Sigmoid colon (tissue), 7 donors: Measurements from ENCODE around the gene TBC1D21. TPM values are rescaled to one million over a fixed set of nuclear protein-coding genes. Genes with fewer than 3 reads are reported as not detected.

Experiments
- DNase-seq: peaks from one replicate; pipeline ENCODE4 v3.0.0-alpha.2; 2019
- H3K27ac ChIP-seq, 4 donors: fragments of 200-600 bp; sonication (generic); one replicate each; pipeline ENCODE4 v1.5.1; 2016 to 2019; ENCODE audit warnings: mild to moderate bottlenecking in 1 of 4
- H3K27me3 ChIP-seq, 3 donors: fragments of 200-600 bp; sonication (generic); one replicate each; pipeline ENCODE4 v1.5.1; 2019; ENCODE audit warnings: mild to moderate bottlenecking in 1 of 3
- H3K36me3 ChIP-seq, 4 donors: fragments of 200-600 bp; sonication (generic); one replicate each; pipeline ENCODE4 v1.5.1; 2016 to 2019
- H3K4me1 ChIP-seq, 4 donors: fragments of 200-600 bp; sonication (generic); one replicate each; pipeline ENCODE4 v1.5.1; 2017 to 2019
- H3K4me3 ChIP-seq, 4 donors: fragments of 200-600 bp; sonication (generic); one replicate each; pipeline ENCODE4 v1.5.1; 2017 to 2019; ENCODE audit warnings: mild to moderate bottlenecking in 2 of 4, moderate library complexity in 1 of 4
- H3K9me3 ChIP-seq, 4 donors: fragments of 200-600 bp in 3 of 4; sonication (generic) in 3 of 4; one replicate each; pipeline versions ENCODE4 v1.5.1 to v1.6.1; 2013 to 2019
- CTCF ChIP-seq, 4 experiments: fragments of 450-650 bp in 3 of 4; fragments of 200-600 bp in 1 of 4; IDR thresholded peaks; one replicate each; pipeline ENCODE4 v1.5.1; 2016 to 2019; ENCODE audit warnings: antibody characterized with exemption in 4 of 4, mild to moderate bottlenecking in 3 of 4, moderate library complexity in 2 of 4
- EP300 ChIP-seq, 4 donors: sonication (generic); formaldehyde crosslinking; IDR thresholded peaks; one replicate each; pipeline ENCODE4 v1.6.1; 2017; ENCODE audit warnings: antibody characterized with exemption in 4 of 4
- POLR2A ChIP-seq, 2 donors: fragments of 450-650 bp; IDR thresholded peaks; one replicate each; pipeline ENCODE4 v1.6.1; 2016; ENCODE audit warnings: antibody characterized with exemption in 2 of 2, mild to moderate bottlenecking in 2 of 2, moderate library complexity in 2 of 2
- POLR2AphosphoS5 ChIP-seq, 4 donors: sonication (generic); formaldehyde crosslinking; IDR thresholded peaks; one replicate each; pipeline ENCODE4 v1.6.1; 2017; ENCODE audit warnings: antibody characterized with exemption in 4 of 4
- WGBS, 2 donors: extraction: QIAGEN DNeasy Blood & Tissue Kit; methylation state at CpG; one replicate each; pipeline ENCODE4 v1.1.7; 2013; 5-methylcytosine and 5-hydroxymethylcytosine counted together
- intact Hi-C: fragments of 100-400 bp; cut with DNase I; formaldehyde crosslinking; loops from one replicate; pipeline ENCODE4 v1.15.1; 2023
- polyA plus RNA-seq, 3 donors: library from polyadenylated mRNA; stranded (reverse); fragments of 200-250 nt; gene quantifications; one replicate each; pipeline ENCODE4 v1.2.3, GENCODE V29; 2013
- total RNA-seq, 4 donors: library from RNA; depleted of rRNA; stranded (reverse); fragments of >200 nt; gene quantifications; one replicate each; pipeline ENCODE4 v1.1.0, GENCODE V29; 2016
- donor health status: healthy with polysubstance abuse.
- donor health status: Bipolar disorder and iron deficiency.
- donor health status: healthy.

TBC1D21 gene
- total and polyA plus RNA-seq, 7 donors: not detected

GRCh38 chr15:73902121-73903020 lies 29.0 kb downstream of the TBC1D21 start:
- Histone ChIP-seq H3K4me1 (no peaks in the 10 kb centered on the region), H3K4me3 (no peak overlapping the region), H3K27ac (no peak overlapping the region), H3K36me3 (no peaks in the 10 kb centered on the region), H3K9me3 (no peaks in the 10 kb centered on the region), H3K27me3 (no peaks in the 10 kb centered on the region)
- WGBS, 2 donors: 67 to 74% methylated on average over 11 of the region's 11 CpGs
- intact Hi-C loops: loop anchor here (10.0 kb wide), 2 partner anchors 148 to 198 kb away; partner anchors contain the start of gene INSYN1
- DNase-seq: no peak
- TF ChIP-seq POLR2A (IDR thresholded peaks at IDR 0.05) (no peak), EP300 (IDR thresholded peaks at IDR 0.05) (no peak), CTCF (IDR thresholded peaks at IDR 0.05) (no peak), POLR2AphosphoS5 (IDR thresholded peaks at IDR 0.05) (no peak)

- no peak overlapping the region for H3K27ac ChIP-seq
- no peak overlapping the region for H3K4me3 ChIP-seq
- WGBS, 2 donors: 81 to 88% methylated on average over 9 of the region's 9 CpGs
- H3K4me1 ChIP-seq: no peaks in the 10 kb centered on the region
- H3K36me3 ChIP-seq: no peaks in the 10 kb centered on the region
- no peak for TF ChIP-seq POLR2A (IDR thresholded peaks at IDR 0.05)
- TF ChIP-seq CTCF (IDR thresholded peaks at IDR 0.05): no peak
- TF ChIP-seq EP300 (IDR thresholded peaks at IDR 0.05): no peak
- TF ChIP-seq POLR2AphosphoS5 (IDR thresholded peaks at IDR 0.05): no peak
- no peaks in the 10 kb centered on the region for H3K9me3 ChIP-seq
- peak; percentile 52 for DNase-seq
- H3K27me3 ChIP-seq: no peaks in the 10 kb centered on the region
- intact Hi-C loops: loop anchor here (10.0 kb wide), 2 partner anchors 149 to 199 kb away; partner anchors contain the start of gene INSYN1
Observed at GRCh38 chr15:73904026-73904815, 30.9 kb downstream of the TBC1D21 start.

GRCh38 chr15:73905225-73905827 lies 32.0 kb downstream of the TBC1D21 start:
- no peak overlapping the region for H3K4me3 ChIP-seq
- 90 to 95% methylated on average over 3 of the region's 3 CpGs for WGBS, 2 donors
- H3K27ac ChIP-seq: no peak overlapping the region
- DNase-seq: peak; percentile 18
- no peaks in the 10 kb centered on the region for H3K4me1 ChIP-seq
- intact Hi-C loops: loop anchor here (10.0 kb wide), 2 partner anchors 151 to 201 kb away; partner anchors contain the start of gene INSYN1
- H3K9me3 ChIP-seq: no peaks in the 10 kb centered on the region
- no peaks in the 10 kb centered on the region for H3K27me3 ChIP-seq
- TF ChIP-seq POLR2A (IDR thresholded peaks at IDR 0.05) (no peak), EP300 (IDR thresholded peaks at IDR 0.05) (no peak)
- no peaks in the 10 kb centered on the region for H3K36me3 ChIP-seq

GRCh38 chr15:73906346-73907034 lies 33.1 kb downstream of the TBC1D21 start:
- H3K27ac ChIP-seq: no peak overlapping the region
- H3K36me3 ChIP-seq: no peaks in the 10 kb centered on the region
- no peaks in the 10 kb centered on the region for H3K27me3 ChIP-seq
- TF ChIP-seq CTCF (IDR thresholded peaks at IDR 0.05): no peak
- no peak for TF ChIP-seq POLR2A (IDR thresholded peaks at IDR 0.05)
- TF ChIP-seq POLR2AphosphoS5 (IDR thresholded peaks at IDR 0.05): no peak
- no peak for TF ChIP-seq EP300 (IDR thresholded peaks at IDR 0.05)
- no peaks in the 10 kb centered on the region for H3K4me1 ChIP-seq
- no peak for DNase-seq
- H3K9me3 ChIP-seq: no peaks in the 10 kb centered on the region
- 75 to 77% methylated on average over 4 of the region's 4 CpGs for WGBS, 2 donors
- no peak overlapping the region for H3K4me3 ChIP-seq
- intact Hi-C loops: loop anchor here (2.0 to 10.0 kb wide), 3 partner anchors 32 to 202 kb away; partner anchors contain the start of gene INSYN1
